ENCODE results near the gene SLC35F1.
"Not testable (repeated sequence)": the region's sequence is repeated elsewhere in the genome, so short reads cannot be mapped to it uniquely, and the experiment has no call there.

Gene SLC35F1

GRCh38 chr6:117906958-117907600, at the start of gene SLC35F1:
TSS of gene SLC35F1 (plus strand) at chr6:117907264.
- DNase-seq = peak; percentile 75

DNA sequence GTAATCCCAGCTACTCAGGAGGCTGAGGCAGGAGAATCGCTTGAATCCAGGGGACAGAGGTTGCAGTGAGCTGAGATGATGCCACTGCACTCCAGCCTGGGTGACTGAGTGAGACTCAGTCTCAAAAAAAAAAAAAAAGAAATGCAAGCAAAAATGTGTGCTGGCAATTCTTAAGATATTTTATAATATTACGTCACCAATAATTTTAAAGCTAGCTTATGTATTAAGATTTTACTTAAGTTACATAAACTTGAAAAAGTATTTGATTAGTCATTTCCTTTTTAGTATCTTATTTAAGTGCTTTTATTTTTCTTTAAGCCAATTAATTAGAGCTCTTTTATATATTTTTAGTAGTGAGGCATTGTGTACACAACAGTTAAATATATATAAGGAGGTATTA, 48.5 kb upstream of the SLC35F1 start:
- DNase-seq = not testable (repeated sequence)

- DNase-seq = no peak
These were observed 45.5 kb upstream of the SLC35F1 start for GRCh38 chr6:117861545-117861944.

DNA sequence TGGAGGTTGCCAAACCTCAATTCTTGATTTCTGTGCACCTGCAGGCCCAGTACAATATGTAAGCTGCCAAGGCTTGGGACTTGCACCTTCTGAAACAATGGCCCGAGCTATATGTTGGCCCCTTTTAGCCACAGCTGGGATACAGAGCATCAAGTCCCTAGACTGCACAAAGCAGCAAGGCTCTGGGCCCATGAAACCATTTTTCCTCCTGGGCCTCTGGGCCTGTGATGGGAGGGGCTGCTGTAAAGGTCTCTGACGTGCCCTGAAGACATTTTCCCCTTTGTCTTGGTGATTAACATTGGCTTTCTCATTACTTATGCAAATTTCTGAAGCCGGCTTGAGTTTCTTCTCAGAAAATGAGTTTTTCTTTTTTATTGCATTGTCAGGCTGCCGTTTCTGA, 40.5 kb upstream of the SLC35F1 start:
- DNase-seq = no peak

DNA sequence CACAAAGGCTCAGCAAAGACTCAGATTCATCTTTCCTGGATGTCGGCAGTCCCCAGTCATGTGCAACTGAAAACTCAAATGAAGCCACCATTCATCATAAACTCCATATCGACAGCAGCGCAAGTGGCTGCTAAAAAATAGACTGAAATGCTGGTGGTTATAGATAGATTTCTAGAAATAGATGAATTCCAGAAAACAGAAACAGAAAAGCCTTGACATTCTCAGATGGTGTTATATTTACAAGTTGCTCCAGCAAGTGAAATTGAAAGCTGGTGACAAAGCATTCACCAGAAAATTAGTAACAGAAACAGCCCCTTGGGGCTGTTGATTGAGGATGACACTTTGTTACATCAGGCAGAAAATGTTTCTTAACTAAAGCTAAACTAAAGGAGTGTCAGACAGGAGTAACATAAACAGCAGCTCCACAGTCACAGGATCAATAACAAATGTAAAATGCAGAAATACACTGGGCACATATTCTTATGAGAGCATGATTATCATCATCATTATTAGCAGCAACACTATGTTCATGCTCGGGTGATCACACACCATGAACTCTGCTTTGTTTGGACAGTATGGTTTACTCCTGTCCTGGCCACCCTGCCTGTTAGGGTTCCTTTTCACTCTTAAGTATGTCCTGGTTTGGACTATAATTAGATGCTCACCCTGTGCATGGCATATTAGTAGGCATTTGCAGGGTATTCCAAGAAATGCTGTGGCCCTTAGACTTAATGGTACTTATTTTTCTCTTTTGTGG, 36.4 kb upstream of the SLC35F1 start:
- DNase-seq = no peak

DNA sequence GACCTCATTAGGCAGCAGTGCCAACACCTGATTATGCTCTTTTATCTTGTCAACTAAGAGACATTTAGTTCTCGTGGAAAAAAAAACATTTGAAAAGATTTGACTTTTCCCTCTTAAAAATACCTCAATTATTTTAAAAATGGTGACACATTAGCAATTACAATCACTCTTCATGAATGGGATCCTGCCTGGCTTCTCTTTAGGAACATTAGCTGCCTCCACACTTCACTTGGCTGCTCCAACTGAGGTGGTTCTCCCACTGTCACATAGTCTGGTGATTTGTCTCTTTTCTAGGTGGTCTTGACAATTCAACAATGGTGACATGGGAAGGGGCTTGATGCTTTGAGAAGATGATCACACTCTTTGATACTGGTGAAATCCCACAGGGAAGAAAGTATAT, 26.2 kb upstream of the SLC35F1 start:
- no peak for DNase-seq

DNA sequence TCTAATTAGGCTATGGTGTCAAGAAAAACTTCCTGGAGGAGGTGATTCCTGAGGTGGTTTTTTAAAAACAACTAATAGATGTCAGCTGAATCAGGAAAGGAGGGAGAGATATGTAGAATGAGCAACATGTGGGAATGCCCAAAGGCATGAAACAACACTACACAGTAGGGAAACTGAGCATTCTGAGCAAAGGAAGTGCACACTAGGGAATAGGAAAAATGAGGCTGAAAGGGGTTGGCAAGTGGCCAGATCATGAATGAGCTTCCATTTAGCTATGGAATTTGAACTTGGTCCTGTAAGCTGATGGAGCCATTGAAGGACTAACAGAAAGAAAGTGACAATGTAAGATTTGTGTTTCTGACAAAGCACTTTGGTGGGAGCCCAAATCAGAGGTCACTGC, 16.9 kb upstream of the SLC35F1 start:
- no peak for DNase-seq

DNA sequence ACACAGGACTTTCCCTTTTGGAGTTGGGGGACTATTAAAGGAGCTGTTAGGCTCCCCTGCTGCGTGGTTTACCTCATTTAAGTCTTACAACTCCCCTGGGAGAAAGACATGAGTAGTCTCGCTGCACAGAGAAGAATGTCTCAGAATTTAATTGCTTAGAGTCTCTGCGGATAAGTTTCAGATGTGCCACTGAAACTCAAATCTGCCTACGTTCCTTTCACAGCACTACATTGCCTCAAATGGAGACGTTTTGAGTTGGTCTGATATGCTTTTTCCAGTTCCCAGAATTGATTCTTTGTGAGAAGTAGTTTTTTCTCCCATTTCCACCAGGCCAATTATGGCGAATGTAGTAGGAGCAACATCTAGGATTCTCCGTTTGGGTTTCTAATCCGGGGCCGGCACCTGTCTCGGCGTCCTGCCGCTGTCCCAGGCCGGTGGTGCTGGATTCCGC, 532 bp upstream of the SLC35F1 start:
- DNase-seq = peak; percentile 33

- DNase-seq = peak; percentile 49
These were observed 659 bp downstream of the SLC35F1 start for GRCh38 chr6:117907601-117908245.

- peak; percentile 25 for DNase-seq
These were observed 1.4 kb downstream of the SLC35F1 start for GRCh38 chr6:117908246-117909068.

DNA sequence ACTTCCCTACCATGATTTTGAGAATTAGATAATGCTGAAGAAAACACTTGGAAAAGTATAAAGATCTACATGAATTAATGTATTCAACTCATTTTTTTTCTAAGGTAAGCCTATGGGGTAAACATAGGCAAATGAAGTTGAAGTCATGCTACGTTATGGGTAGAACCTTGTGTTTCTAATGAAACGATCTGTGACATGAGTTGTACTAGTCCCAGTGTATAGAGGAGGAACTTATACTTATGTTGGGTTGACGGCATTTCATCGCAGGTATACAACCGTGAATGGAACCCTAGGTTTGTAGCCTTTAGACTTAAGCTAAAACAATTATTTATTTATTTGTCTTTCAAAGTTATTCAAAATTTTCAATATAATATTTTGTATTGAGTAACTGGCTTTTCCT, 2.6 kb downstream of the SLC35F1 start:
- DNase-seq = peak; percentile 11

- DNase-seq = no peak
These were observed 3.5 kb downstream of the SLC35F1 start for GRCh38 chr6:117910549-117910948.

- no peak for DNase-seq
These were observed 4.1 kb downstream of the SLC35F1 start for GRCh38 chr6:117911150-117911549.

- no peak for DNase-seq
These were observed 4.6 kb downstream of the SLC35F1 start for GRCh38 chr6:117911660-117912059.

DNA sequence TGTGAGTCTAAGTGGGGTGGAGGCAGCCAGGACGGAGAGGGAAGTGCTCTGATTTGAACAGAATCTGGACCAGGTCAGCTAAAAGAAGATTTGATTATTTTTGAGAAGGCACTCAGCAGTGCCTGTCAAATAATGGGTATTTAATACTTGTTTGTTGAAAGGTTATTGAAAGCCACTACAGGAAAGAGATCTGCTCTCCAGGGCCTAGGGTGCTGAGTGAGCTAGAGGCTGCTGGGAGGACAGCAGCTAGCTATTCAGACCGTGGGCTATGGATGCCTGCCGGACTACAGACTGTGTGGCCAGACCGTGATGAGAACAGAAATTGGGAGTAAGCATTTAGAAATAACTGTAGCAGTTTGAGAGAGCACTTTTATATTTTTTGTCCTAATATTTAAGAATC, 8.8 kb downstream of the SLC35F1 start:
- no peak for DNase-seq

DNA sequence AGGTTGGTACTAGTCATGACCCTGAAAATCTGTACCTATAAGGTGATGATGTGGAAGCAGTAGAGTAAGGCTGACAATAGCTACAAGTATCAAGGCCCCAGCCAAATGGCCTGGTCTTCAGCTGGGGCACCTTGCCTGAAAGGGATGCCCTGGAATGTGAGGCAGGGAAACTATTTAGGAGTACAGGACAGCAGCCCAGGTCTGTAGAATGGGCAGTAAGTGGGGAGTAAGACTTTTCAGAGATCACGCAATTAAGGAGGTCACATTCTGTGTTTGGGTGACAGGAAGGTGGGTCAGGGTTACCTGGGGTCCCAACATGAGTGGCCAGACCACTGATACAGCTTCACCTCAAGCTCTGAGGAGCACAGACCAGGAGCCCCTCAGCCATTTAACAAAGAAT, 9.4 kb downstream of the SLC35F1 start:
- no peak for DNase-seq

- no peak for DNase-seq
These were observed 10.1 kb downstream of the SLC35F1 start for GRCh38 chr6:117917176-117917575.

GRCh38 chr6:117918454-117918853, 11.4 kb downstream of the SLC35F1 start:
- DNase-seq = no peak

DNA sequence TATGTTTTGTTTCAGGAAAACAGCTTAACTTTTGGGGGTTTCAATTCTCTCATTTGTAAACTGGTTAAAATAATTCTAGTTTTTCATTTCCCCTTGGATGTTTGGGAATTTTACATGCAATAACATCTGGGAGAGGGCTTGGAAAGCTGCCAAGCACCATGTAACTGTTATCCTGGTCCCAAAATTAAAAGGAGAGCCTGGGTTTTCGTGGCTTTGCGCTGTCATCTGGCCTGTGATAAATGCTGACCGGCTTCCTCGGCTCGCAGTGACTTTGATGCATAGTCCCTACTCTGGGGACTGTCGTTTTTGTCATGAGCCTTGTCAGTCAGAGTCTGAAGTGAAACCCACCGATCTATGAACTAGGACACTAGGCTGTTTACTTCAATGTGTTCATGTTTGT, 12.2 kb downstream of the SLC35F1 start:
- DNase-seq = no peak

DNA sequence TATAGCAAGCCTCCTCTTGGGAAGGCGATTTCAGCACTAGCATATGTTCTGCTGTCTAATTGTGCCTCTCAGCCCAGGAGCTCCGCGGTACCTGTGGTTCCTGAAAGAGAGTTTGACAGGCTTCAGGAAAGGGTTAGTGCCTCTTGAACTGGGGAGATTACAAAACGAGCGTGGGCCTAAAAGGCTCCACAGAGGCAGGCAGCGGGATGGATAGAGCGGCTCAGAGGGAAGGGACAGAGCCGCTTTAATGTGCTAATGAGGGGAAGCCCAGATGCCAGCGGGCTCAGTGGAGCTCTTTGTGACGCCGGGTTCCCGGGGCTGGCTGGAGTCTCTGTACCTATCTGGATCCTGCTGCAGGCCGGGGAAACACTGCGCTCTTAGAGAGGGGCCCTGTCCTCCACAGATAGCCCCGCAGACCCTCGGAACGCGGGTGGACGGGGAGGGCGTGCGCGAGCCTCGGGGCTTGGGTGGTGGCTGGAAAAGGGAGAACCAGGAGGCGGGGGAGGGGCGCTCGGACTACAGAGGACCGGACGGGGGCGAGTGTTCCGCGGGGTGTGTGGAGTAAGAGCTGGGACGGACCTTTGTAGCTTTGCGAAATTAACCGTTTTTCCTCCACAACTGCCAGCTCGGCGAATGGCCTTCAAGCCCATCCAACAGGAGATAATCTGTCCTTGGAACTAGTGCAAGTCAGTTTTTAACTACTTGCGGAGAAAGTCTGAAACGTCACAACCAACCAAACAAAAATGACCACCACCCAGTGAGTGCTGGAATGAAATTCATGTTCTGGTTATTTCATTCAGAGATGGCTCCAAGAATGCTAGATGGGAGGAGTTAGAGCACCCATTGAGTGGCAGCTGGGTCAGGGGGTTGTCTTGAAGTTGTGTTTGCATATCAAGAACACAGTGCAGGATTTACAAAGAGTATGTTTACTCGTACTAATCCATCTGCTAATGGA, 13.0 kb downstream of the SLC35F1 start:
- DNase-seq = peak; percentile 29

- DNase-seq = no peak
These were observed 17.6 kb downstream of the SLC35F1 start for GRCh38 chr6:117924690-117925089.

GRCh38 chr6:117927866-117928265, 20.8 kb downstream of the SLC35F1 start:
- DNase-seq = no peak
